KG1 (cell line): ENCODE data around the gene HMGCS2.
"Not testable (repeated sequence)": the region's sequence is repeated elsewhere in the genome, so short reads cannot be mapped to it uniquely, and the experiment has no call there.

ENCODE experiments used
- DNase-seq: peaks from one replicate; lab custom pipeline; 2025; lab: John Stamatoyannopoulos, UW

Gene HMGCS2

DNA sequence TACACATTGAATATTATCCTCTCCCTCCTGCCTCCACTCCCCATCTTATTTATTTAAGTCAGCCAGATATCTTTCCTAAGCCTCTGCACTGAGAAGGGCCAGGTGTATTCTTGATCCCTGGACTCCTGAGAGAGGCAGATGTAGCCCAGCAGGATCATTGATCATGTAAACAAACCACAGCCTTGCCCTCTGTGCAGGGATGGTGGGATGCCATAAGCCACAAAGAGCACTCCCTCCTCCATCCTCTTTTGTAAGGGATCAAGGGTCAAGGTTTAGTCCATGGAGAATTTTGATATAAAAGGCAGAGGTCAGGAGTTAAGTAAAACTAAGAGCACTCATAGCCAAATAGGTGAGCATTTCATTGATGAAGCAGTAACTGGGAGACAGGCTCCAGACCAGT, 39.7 kb downstream of the HMGCS2 start:
- no peak for DNase-seq

DNA sequence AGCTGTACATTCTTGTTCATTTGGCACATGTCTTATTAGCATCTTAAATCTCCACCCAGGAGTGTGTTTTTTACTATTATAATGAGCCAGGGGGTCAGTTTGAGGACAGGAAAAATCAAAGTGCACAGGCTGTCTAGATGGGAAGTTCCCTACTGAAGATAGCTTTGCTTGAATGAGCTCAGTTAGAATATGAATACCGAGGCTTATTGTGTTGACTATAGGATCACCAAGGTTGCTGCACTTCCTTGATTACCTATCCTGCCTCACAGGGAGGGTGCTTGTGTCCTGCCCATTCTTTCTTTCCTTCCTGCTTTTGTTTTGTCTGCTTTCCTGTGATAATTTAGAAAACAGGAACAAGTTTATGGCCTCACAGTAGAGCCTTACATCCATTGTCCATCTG, 40.7 kb downstream of the HMGCS2 start:
- no peak for DNase-seq

DNA sequence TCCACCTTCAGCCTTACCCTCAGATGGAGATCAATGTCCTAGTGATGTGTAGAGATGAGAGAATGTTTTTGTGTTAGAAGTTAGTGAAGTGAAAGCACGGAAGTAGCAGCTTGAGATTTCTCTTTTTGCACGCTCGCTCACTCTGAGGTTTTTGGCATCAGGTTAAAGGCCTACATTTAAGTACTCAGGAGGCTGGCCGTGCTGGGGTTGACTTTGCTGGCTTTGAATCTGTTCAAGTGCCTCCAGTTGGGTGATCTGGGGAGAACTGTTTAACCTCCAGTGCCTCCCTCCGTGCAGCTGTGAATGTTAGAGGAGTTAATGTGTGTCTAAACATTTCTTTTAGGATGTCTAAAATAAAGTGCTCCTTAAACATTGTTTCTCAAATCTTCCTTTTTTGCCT, 43.1 kb downstream of the HMGCS2 start:
- no peak for DNase-seq

DNA sequence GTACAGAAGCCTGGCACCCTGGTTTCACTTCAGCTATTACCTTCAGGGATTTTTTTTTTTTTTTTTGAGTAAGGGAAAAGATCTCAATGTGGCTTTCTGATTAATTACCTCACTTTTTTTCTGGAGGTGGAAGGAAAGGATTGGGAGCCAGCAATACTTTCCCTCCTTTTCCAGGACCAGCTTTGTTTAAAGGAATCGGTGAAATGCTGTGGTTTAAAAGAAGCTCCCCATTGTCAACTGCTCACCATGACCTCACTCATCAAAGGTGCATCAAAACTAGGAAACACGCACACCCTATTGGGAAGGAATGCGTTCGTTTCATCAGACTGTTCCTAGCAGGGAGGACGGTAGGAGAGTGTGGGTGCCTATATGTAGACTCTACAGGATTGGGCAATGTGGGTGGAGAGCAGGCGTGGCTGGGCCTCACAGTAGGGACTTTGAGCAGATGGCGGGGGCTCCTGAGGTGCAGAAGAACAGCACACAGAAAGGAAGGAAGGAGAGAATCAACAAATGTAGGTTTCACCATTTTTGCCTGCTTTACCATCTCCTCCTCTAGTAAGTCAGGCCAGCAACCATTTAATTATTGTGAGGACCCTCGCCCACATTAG, 44.0 kb downstream of the HMGCS2 start:
- DNase-seq, result no peak

DNA sequence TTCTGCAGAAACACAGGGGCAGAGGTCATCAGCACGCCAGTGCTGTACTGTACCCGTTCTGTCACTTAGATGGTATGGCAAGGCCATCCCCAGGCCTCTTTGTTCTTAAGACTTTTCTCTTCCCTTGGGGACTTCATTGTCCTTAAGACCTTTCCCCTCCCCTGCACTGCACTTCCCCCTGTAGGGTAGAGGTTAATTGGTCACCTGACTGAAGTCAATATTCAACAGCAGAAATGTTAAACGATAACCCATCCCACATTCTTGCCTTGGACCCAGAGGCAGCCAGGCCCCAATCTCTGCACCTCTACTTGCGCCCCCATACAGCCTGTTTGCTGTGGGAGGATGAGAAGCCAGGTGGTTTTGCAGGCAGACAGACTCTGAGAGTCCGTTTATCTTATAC, 46.8 kb downstream of the HMGCS2 start:
- DNase-seq, result no peak

DNA sequence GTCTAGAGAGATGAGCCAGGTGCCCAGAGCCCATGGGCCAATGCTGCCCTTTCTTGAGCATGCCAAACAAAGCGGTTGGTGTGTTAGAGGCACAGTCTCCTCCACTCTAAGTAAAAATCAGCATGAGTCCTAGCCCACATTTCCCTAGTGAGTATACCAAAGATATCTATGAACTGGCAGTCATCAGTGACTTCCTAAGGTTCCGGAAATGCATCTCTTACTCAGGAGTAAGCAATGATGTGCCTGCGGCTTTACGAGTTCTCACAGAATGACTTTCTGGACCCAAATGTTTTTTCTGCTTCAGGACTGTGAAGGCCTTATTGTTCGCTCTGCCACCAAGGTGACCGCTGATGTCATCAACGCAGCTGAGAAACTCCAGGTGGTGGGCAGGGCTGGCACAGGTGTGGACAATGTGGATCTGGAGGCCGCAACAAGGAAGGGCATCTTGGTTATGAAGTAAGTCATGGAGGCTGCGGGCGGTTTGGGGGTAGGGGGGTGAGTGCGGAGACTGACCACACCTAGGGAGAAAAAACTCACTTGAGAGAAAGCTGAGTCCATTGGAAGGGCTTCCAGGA, 47.8 kb downstream of the HMGCS2 start:
- no peak for DNase-seq

DNA sequence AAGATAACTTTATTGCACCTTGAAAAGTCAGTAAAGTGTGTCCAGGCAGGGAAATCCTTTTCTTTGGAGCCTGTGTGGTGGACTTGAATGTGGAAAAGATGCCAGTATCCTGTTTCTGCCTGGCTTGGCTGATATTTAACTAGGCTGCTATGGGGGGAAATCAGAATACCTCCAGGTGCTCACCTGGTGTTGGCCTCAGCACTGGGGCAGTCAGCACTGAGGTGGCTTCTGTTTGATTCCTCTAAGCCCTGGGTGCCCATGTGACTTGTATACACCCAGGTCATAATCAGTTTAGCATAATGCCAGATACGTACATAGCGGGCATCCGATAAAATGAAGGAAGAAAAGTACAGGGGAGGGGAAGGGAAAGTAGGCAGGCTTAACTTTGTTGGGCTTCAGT, 49.7 kb downstream of the HMGCS2 start:
- DNase-seq, result no peak

DNA sequence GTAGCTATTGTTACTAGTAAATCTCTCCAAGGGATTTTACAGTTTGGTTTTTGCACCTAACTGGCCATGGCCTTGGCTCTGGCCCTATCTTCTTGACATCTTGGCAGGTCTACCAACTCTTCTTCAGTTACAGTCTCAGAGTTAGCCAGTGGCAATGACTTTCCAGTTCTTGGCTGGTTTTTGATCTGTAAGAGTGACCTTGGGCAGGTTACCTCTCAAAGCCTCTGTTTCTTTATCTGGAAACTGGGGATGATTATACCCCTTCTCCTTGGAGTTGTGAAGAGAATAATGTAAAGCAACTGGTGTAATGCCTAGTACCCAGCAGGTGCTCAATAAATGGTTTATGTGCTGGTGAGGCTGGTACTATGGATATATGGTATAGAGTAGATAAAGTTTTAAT, 50.3 kb downstream of the HMGCS2 start:
- DNase-seq, result no peak

DNA sequence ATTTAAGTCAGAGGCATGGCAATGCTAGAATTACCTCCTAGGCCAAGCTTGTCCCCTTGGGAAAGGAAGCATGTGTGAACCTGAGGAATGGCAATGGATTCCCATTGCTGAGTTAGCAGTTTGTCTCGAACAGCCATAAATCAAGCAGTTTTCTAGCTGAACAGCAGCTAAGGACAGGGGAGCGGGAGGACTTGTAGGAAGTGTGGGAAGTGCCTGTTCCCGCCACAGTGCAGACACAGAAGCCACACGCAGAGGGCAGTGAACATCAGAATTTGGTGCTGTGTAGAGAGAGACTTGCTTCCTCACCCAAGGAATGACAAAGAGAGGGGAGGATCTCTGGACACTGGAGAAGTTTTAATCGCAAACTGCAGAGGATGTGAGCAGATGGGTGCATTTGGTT, 53.2 kb downstream of the HMGCS2 start:
- no peak for DNase-seq

DNA sequence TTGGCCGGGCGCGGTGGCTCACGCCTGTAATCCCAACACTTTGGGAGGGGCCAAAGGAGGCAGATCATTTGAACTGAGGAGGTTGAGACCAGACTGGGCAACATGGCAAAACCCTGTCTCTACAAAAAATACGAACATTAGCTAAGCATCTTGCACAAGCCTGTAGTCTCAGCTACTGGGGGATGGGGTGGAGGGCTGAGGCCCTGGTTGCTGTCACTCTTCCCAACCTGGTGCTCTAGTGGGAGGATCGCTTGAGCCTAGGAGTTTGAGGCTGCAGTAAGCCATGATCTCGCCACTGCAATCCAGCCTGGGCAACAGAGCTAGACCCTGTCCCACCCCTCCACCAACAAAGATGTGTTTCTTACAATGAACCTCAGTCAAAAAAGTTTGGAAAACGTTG, 54.1 kb downstream of the HMGCS2 start:
- no peak for DNase-seq

DNA sequence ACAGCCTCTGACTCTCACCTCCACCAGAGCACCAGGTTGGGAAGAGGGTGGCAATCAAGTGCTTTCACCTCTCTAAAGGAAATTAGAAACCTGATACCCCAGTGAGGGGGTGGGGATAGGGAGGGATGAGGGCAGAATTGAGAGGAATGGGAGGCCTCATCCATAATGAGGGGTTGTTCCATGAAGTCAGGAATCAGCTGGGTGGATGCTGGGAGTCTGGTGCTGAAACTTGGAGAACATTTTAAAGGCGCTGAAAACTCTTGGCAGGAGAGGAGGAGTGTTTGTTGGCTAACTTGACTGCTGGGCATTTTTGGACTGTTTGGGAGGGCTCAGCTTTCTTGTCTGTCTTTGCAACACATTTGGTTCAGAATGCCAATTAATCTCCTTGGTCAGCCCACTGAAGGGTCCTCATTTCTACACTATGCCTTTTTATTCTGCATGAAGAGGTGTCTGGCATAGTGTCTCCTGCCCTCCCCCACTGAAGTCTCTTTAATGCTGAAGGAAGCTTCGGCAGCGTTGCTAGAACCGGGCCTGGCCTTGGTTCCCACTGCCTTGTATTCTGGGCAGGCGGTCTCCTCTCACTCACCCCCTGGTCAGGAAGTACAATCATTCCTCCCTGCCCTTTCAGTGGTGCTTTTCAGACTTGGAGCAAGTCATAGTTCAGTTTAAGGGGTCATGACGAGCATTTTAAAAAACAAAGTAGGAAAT, 54.8 kb downstream of the HMGCS2 start:
- DNase-seq, result no peak

DNA sequence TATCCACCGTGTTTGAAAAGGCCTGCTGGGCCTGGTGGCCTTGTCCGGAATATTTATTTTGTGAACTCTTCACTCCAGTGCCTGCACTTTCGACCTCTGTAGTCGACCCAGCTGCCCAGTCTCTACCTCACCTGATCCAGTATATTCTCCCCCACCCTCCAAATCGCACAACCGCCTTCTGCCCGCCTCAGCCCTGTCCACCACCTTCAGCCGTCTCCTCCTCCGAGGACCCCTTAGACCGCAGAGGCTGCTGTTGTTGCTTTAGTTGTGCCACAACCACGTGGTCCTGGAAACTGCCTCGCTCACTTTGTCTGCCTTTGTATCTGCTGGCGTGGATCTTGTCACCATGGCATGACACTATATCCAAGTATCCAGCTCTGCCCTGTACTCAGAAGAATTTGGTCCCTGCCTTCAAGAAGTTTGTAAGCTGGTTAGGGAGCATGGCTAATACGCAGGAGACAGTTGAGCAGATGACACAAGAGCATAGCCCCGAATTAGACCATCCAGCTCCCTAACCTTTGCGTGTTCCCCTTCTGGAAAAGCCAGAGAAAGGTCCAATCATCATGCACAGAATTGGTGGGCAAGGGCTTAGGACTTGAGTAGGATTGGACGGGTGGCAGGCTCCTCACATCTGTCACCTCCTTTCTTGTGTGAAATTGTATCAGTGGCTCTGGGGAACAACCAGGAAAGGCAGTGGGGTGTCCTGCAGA, 55.5 kb downstream of the HMGCS2 start:
- DNase-seq, result peak; percentile 34

DNA sequence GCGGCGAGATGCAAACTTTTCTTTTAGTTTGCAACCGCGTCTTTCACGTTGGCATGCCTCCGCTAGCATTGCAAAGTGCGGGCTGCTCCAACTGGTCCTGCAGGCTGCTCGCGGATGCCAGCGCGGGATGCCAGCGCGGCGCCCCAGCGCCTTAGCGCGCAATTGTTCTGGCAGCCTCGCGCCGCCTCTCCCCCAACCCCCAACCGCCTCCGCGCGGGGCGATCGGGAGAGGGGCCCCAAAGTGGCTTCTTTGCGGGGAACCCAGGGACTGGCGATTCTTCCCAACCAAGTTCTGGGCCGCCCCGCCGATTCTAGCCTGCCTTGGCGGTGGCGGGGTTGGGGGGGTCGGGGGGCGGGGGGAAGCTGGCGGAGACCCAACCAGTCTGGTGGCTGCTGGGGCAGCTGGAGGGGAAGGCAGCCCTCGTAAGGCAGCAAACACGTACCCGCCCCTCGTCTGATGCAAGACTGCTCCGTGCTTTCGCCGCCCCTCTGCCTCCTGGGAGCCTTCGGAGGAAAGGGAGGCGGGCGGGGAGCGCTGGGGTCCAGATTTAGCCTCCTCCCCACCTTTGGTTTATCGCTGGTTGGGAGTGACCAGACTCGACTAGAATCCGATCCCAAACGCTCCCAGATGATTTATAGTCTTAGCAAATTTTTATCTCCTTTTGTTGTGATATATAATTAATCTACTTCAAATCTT, 56.2 kb downstream of the HMGCS2 start:
- DNase-seq, result peak; percentile 48

DNA sequence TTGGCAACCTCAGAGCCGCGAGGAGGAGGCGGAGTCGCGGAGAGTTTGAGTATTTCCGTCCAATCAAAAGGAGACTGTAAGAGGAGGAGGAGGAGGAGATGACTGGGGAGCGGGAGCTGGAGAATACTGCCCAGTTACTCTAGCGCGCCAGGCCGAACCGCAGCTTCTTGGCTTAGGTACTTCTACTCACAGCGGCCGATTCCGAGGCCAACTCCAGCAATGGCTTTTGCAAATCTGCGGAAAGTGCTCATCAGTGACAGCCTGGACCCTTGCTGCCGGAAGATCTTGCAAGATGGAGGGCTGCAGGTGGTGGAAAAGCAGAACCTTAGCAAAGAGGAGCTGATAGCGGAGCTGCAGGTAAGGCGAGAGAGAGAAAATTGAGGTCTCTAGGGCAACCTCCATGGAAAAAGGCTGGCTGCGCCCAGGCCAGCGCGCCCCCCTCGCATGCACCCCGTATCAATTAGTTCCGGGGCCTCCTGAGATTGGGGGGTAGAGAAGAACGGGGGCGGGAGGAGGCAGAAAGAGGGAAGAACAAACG, 56.8 kb downstream of the HMGCS2 start, which contains the start of gene PHGDH:
Gene PHGDH (plus strand): TSS at position 131 of the 538 bp plus-strand sequence. CDS start 89 bp downstream, at position 220.
- DNase-seq, result peak; percentile 36

DNA sequence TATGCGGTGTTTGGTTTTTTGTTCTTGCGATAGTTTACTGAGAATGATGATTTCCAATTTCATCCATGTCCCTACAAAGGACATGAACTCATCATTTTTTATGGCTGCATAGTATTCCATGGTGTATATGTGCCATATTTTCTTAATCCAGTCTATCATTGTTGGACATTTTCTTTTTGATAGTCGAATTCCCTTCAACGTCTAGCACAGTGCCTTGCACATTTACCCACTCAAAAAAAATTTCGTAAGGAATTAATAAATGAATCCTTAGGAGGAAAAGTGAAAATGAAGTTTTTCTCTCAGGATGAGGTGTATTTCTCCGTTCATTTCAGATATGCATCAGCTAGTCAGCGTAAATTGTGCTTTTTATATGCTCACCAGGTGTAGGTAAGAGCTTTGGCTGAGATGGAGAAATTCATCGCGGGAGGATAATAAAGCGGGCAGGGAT, 57.3 kb downstream of the HMGCS2 start:
- DNase-seq, result not testable (repeated sequence)

DNA sequence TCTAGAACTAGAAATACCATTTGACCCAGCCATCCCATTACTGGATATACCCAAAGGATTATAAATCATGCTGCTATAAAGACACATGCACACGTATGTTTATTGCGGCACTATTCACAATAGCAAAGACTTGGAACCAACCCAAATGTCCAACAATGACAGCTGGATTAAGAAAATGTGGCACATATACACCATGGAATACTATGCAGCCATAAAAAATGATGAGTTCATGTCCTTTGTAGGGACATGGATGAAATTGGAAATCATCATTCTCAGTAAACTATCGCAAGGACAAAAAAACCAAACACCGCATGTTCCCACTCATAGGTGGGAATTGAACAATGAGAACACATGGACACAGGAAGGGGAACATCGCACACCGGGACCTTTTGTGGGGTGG, 62.1 kb downstream of the HMGCS2 start:
- not testable (repeated sequence) for DNase-seq

DNA sequence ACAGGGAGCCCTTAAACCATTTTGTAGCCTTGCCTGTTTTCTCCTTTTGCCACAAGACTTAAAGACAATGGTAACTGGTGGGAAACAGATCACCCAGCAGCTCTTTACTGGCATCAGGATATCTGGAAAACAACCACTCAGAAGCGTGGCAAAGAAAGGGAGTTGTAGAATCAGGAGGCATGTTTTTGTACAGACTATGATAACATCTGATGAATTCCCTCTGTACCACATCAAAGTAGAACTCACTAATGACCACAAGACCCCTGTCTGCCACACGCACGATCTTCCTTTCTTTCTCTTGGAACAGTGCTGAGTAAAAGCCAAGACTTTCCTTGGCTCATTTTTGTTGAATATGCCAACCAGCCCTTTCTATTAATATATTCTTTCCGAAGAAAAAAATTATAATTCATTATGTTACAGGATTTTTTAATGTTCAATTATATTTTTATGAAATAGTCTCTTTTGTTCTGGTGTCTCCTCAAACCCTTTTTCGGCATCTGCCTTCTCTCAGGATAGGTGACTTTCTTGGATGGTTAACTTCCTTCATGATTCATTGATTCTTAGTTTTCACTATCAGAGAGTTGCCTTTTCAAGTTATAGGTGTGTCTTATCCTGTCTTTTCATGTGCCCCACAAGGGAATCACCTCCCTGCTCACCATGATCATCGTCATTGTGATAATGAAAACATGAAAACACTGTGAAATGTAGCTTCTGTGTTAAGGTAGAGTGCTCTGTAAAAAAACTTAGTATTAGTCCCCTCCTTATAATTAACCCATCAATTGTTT, 64.8 kb downstream of the HMGCS2 start:
- DNase-seq, result no peak

DNA sequence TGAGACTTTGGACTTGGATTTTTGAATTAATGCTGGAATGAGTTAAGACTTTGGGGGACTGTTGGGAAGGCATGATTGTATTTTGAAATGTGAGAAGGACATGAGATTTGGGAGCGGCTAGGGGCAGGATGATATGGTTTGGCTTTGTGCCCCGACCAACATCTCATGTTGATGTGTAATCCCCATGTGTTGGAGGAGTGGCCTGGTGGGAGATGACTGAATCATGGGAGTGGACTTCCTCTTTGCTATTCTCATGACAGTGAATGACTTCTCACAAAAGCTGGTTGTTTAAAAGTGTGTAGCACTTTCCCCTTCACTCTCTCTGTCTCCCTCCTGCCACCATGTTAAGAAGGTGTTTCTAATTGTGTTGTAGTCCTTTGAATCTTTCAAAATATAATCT, 66.3 kb downstream of the HMGCS2 start:
- no peak for DNase-seq

DNA sequence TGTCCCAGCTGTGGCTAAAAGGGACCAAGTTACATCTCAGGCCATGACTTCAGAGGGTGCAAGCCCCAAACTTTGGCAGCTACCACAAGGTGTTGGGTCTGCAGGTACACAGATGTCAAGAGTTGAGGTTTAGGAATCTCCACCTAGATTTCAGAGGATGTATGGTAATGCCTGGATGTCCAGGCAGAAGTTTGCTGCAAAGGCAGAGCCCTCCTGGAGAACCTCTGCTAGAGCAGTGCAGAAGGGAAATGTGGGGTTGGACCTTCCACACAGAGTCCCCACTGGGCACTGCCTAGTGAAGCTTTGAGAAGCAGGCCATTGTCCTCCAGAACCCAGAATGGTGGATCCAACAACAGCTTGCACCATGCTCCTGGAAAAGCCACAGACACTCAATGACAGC, 67.0 kb downstream of the HMGCS2 start:
- DNase-seq, result no peak

DNA sequence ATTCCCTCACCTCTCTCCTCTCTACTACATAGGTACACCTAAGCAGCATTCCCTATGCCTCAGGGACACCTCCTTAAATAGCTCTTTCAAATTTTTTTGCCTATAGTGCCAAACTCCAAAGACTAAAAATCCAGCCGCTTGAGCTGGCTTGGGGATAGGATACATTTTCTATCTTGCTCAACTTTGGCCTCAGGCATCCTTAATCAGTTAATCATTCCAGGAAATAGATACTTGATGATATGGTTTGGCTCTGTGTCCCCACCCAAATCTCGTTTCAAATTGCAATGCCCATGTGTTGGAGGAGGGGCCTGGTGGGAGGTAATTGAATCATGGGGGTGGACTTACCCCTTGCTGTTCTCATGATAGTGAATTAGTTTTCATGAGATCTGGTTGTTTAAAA, 68.4 kb downstream of the HMGCS2 start:
- no peak for DNase-seq
